Subcutaneous adipose tissue (tissue), 4 donors: Measurements from ENCODE around the gene RAPGEF1. TPM values are rescaled to one million over a fixed set of nuclear protein-coding genes. Genes with fewer than 3 reads are reported as not detected.

ENCODE experiments used
- total RNA-seq, 4 donors: library from RNA; depleted of rRNA; stranded (reverse); fragments of >200 nt; gene quantifications; one replicate each; pipeline ENCODE4 v1.1.0, GENCODE V29; 2016
- TF ChIP-seq, protein P1 (sequence below): fragments of 450-650 bp; IDR thresholded peaks from one replicate; pipeline ENCODE4 v1.5.1; 2016; ENCODE audit warnings: low read depth, mild to moderate bottlenecking, control low read depth, antibody characterized with exemption, moderate library complexity

The RAPGEF1 gene
- total RNA-seq, 4 donors from 2014 or later: 47.1 to 79.5 (median 61.4) TPM

DNA sequence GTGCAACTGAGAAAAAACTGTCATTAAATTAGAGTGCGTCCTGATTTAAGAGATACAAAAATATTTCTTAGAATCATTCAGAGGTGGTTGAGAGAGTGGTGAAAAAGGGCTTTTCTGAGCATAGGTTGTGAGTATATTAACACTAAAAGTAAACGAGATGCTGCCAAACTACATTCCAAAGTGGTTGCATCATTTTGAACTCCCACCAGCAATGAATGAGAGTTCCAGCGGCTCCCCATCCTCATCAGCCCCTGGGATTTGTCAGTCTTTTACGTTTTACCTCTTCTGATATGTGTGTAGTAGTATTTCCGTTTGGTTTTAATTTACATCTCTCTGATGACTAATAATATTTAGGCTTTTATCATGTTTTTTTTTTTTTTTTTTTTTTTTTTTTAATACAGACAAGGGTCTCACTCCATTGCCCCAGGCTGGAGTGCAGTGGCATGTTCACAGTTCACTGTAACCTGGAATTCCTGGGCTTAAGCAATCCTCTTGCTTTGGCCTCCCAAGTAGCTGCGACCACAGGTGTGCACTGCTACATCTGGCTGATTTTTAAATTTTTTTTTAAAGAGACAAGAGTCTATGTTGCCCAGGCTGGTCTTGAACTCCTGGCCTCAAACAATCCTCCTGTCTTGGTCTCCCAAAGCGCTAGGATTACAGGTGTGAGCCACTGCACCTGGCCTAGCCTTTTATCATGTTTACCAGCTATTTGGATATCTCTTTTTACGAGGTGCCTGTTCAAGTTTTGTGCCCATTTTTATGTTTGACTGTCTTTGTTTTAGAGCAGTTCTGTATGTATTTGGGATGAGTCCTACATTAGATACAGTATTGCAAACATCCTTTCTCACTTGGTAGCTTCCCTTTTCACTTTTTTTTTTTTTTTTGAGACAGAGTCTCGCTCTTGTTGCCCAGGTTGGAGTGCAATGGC is 177.6 kb downstream of the RAPGEF1 start:
- TF ChIP-seq, protein P1, sequence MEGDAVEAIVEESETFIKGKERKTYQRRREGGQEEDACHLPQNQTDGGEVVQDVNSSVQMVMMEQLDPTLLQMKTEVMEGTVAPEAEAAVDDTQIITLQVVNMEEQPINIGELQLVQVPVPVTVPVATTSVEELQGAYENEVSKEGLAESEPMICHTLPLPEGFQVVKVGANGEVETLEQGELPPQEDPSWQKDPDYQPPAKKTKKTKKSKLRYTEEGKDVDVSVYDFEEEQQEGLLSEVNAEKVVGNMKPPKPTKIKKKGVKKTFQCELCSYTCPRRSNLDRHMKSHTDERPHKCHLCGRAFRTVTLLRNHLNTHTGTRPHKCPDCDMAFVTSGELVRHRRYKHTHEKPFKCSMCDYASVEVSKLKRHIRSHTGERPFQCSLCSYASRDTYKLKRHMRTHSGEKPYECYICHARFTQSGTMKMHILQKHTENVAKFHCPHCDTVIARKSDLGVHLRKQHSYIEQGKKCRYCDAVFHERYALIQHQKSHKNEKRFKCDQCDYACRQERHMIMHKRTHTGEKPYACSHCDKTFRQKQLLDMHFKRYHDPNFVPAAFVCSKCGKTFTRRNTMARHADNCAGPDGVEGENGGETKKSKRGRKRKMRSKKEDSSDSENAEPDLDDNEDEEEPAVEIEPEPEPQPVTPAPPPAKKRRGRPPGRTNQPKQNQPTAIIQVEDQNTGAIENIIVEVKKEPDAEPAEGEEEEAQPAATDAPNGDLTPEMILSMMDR: no peak

DNA sequence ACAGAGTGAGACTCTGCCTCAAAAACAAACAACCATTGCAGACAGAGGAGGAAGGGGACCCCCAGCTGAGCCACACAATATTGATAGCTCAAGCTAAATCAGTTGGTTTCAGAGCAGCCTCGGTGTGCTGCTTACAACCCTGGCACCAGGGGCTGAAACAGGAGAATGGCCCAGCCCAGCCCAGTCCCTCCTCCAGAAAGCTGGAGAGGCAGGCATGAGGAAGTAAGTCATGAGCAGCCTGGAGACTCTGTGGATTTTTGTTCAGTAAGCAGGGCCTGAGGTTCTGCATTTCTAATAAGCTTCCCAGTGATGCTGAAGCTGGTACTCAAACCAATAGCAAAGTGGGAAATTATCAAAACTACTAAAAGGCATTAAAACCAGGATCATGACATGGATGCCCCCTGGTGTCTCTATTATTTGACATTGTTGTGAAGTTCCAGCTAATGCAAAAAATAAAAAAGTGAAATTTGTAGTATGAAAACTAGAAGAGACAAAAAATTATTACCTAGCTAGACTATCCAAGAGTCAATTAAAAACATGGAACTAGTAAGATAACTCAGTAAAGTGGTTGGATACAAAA is 180.4 kb downstream of the RAPGEF1 start:
- TF ChIP-seq, protein P1: no peak

DNA sequence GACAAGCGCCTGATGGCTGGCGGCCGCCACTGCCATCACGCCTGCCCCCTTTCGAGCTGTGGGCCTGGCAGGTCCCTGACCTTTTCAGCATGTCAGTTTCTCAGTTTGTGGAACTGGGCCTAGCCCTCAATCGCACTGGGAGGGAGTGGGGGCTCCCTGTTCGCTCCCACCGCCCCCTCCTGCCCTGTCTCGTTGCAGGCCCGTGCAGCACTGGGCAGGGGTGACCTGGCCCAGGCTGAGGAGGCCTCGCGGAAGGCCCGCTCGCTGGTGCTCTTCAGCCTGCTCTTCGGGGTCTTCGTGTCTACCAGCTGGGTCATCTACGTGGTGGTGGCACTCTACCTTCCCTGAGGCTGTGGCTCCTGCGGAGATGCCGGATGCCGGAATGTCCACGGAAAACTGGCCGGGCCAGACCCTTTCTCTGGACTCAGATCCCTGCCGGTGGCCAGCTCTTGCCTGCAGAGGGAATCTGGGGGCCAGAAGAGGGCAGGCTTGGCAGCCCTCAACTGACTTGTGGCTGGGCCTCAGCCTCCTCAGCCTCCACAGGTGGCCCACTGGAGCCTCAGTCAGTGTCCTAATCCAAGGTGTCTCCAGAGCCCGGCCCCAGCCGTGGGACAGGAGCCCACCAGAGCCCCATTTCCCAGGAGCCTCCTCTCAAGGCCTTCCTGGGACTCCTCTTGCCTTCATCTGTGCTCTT is 181.9 kb downstream of the RAPGEF1 start:
- TF ChIP-seq, protein P1: no peak

DNA sequence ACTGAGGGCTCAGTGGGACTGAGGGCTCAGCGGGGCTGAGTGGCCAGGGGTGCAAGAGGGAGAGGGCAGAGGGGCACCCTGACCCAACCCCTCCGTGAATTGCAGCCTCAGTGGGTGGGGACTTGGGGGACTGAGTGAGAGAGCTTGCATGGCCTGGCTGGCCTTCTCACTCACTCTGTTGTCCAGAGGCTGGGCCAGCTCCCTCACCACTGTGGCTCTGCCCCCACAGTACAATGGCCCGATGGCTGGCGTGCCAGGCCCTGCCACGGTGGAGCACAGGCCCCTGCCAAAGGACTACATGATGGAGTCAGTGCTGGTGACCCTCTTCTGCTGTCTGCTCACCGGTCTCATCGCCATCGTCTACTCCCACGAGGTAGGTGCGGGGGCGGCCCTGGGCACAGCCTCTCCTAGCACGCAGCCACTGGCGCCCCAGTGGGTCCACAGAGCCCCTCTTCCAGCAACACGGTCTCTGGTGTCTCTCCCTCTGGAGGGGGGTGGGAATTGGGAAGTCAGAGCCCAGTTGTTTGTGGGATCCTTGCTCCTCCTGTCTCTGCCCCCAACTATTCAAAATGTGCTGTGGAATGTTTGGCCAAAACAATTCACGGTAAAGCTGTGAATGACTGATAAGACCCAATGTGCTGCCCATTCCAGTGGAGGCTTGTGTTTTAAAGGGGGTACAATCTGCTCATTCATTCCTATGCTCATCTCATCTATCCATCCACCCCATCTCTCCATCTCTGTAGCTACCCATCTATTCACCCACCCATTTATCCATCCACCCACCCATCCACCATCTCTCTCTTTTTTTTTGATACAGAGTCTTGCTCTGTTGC is 183.8 kb downstream of the RAPGEF1 start:
- TF ChIP-seq, protein P1: no peak

DNA sequence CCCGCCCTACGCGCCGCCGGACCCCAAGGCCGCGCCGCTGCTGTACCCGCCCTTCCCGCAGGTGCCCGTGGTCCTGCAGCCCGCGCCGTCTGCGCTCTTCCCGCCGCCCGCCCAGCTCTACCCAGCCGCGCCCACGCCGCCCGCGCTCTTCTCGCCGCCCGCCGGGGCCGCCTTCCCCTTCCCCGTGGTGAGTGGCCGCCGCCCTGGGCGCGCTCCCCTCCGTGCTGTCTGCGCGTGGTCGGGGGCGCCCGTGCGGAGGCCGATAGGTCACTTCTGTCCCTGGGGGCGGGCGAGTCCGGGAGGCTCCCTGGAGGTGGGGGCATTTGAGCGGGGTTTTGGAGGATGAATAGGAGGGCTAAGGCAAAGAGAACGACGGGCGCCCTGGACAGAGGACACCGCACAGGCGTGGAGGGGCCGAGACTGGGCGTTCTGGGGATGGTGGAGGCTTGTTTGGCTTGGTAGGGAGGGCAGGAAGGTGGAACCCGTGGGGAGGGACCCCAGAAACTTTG is 185.0 kb downstream of the RAPGEF1 start:
- TF ChIP-seq, protein P1: no peak

DNA sequence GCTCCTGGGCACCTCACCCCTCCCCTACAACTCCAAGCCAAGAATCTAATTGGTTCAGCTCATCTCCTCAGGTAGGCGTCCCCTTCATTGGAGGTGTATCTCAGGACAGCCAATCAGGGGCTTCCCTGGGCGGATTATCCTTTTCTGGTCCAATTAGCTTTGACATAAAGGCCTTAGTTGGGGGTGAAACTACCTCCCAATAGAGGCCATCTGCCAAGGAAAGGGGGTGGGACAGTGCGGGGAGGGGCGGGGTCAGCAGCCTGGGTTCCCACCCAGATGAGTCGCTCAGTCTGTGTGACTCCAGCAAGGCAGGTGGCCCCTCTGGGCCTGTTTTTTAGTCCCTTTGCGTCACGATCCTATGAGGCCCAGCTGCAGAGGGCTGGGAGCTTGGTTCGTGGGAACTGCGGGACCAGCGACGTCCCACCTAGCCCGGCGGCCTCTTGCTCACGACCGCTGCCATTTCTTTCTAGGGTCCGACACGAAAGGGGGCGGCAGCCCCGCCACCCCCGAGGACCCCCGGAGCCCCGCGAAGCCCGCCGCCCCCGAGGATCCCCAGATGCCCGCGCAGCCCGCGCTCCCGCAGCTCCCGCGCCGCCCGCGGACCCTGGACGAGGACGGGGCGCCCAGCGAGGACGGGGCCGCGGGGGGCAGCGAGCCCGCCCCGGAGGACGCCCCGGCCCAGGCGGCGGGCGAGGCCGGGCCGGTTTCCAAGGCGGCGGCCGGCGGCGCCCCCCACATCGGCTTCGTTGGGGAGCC is 185.6 kb downstream of the RAPGEF1 start:
- TF ChIP-seq, protein P1: no peak
